ENCODE data around the gene PTPRN2.

DNA sequence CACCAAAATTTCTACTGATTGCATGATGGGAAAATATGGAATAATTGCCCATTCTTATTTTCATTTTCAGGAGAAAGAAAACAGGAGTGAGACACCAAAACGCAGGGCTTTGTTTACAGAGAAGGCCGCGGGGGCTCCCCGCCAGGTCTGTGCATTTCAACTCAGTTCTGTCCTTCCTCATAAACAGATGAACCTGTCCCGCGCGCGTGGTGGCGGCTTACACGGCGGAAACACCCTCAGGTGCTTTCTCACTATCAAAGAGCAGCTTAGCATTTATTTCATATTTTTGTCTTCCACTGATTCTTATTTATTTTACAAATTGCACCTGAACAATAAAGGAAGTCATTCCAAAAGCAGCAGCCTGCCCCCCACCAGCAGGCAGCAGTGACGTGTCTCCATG, 579.4 kb downstream of the PTPRN2 start:
- TF ChIP-seq, protein P1, sequence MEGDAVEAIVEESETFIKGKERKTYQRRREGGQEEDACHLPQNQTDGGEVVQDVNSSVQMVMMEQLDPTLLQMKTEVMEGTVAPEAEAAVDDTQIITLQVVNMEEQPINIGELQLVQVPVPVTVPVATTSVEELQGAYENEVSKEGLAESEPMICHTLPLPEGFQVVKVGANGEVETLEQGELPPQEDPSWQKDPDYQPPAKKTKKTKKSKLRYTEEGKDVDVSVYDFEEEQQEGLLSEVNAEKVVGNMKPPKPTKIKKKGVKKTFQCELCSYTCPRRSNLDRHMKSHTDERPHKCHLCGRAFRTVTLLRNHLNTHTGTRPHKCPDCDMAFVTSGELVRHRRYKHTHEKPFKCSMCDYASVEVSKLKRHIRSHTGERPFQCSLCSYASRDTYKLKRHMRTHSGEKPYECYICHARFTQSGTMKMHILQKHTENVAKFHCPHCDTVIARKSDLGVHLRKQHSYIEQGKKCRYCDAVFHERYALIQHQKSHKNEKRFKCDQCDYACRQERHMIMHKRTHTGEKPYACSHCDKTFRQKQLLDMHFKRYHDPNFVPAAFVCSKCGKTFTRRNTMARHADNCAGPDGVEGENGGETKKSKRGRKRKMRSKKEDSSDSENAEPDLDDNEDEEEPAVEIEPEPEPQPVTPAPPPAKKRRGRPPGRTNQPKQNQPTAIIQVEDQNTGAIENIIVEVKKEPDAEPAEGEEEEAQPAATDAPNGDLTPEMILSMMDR (conservative IDR thresholded peaks at IDR 0.05), result no peak
- TF ChIP-seq EZH2 (IDR thresholded peaks at IDR 0.05; ENCODE audit: low read depth), result no peak

Measured in PC-9 (cell line).